Stimulated activated CD8-positive, alpha-beta memory T cell treated with anti-CD3 and anti-CD28 coated beads, Interleukin-15, amount 100 ng/mL, for 4 hours (primary cell): ENCODE data around the gene VSIG10L2.

Source experiments
- DNase-seq, 2 donors: peaks; one replicate each; pipeline ENCODE4 v3.0.0-alpha.2; 2020; ENCODE audit warnings: low read depth in 2 of 2

VSIG10L2 gene

DNA sequence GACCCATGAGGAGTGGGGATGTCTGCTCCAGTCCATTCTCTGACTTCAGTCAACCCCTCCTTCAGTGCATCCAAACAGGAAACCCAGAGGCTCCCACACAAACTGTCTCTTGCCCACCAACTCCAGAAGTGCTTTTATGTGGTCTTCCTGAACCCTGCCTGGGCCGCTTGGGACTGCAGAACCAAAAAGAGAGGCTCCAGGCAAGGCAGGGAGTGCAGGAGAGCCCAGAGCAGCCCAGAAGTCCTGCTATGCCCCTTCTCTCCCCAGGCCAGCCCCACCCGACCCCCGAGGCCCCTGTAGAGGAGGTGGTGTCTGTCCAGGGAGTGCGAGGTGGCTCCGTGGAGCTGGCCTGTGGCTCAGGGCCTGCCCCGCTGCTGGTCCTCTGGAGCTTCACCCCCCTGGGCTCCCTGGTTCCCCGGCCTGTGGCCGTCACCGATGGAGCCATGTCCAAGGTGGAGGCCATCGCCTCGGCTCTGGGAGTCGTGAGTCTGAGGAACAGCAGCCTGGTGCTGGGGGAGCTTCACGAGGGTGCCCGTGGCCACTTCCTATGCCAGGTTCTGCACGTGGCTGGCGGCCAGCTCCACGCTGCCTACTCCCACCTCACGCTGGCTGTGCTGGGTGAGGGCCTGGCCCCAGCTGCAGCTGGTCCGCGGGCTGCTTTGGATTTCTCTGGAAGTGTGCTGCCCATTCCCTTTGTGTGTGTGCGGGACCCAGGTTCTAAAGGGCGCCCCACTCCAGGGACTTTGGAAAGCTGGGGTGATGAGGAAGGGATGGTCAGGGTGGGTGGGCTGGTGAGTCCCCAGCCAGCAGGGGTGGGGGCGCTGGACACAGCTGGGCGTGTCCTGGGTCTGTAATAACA is 1.8 kb downstream of the VSIG10L2 start:
- DNase-seq: no peak

DNA sequence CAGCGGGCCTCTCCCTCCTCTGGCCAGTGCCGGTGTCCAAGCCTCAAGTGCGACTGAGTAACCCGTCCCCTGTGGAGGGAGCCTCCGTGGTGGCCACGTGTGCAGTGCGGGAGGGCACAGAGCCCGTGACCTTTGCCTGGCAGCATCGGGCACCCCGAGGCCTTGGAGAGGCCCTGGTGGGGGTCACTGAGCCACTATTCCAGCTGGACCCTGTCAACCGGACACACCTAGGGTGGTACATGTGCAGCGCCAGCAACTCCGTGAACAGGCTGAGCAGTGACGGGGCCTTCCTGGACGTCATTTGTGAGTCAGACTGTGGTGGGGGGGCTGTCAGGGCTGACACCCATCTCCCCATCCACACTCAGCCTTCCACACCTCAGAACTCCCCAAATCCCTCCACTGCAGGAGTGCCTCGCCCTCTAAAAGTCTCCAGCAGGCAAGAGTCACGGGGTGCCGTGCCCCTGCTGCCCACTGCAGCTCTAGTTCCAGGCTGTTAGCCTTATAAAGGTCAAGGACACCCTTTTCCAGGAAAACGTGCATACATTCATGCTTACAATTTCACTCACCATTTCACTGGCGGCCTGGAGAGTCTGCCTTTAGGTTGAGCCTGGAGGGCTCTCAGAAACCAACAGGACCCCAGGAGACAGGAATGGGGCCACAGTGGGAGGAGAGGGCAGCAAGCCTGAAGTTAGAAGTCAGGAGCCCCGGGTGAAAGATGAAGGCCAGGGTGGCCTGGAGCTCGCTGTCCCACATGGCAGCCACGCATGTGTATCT is 2.6 kb downstream of the VSIG10L2 start:
- DNase-seq: no peak

DNA sequence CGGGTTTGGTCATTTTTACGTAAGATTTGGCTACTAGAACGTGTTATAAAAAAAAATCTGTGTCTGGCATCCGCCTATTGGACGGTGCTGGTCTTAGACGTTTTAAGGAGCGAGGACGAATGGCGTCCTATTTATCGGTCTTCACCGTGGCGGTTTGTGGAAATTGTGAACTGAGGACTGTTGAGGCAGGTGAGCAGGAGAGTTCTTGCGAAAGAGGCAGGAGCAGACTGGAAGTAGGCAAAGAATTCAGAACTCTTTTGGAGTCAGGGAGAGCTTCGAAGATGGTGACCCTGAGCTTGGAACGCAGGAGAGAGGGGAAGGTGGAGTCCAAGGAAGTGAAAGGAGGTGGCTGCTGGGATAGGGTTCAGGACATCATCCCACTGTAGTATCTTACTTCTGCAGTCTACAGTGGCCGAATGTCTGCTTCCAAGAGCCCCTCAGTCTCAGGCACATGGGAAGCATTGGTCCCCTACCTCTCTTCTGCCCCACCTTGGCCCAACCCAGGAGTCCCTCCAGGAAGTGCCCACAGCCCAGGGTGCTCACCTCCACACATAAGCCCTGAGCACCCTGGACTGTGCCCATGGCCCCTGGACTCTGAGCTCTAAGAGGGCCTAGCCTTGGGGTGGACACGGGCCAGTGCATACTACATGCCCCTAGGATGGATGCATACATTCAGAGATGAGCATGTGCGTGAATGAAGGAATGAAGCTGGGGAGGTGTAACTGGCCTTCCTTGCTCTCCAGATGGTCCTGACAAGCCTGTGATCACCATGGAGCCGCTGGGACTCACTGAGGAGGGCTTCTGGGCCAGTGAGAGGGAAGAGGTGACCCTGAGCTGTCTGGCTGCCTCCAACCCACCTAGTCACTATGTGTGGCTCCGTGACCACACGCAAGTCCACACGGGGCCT is 3.7 kb downstream of the VSIG10L2 start:
- DNase-seq: no peak

DNA sequence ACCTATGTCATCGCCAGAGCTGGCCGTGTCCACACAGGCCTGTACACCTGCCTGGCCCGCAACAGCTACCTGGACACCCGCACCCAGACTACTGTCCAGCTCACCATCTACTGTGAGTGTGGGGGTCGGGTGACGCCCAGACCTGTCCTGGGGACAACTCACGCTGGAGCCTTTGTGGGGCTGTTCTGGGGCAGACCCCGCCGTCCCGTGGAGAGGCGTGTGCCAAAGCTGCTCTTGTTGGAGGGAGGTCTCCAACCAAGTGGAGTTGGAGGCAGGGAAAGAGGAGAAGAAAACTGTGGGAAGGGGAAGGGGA is 4.3 kb downstream of the VSIG10L2 start:
- DNase-seq: no peak

DNA sequence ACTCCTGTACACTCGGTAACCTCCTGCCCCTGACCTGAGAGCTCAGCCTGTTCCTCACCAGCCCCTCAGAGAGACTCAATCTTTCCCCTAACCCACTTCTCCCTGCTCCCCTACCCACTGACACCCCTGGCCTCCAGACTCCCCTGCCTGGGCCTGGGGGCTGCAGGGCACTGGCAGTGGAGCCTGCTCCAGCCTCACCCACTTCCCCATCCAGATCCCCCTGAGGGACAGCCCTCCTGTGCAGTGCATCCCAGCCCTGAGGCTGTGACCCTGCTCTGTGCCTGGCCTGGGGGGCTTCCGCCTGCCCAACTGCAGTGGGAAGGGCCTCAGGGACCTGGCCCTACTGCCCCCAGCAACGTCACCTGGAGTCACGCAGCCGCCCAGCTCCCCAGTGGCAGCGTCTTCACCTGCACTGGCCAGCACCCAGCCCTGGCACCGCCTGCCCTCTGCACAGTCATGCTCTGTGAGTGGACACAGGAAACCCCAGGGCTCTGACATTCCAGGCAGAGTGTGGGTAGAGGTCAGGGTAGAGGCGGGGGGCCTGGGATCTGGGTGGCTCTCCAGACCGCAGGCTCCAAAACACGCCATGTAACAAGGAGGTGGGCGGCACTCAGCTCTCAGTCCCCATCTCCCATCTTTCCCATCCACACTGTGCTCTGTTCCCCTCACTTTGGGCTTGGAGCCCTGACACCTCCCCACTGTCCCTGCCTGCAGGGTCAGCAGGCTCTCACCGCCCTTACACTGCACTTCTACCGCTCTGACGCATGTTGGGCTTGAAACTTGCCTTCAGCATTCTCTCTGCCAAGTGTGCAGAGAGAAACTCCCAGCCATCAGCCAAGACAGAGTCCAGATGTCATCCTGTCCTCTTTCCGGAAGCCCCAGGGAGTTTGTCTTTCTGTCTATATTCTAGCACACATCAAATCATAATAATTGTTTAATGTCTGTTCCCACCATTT is 5.1 kb downstream of the VSIG10L2 start:
- no peak for DNase-seq

DNA sequence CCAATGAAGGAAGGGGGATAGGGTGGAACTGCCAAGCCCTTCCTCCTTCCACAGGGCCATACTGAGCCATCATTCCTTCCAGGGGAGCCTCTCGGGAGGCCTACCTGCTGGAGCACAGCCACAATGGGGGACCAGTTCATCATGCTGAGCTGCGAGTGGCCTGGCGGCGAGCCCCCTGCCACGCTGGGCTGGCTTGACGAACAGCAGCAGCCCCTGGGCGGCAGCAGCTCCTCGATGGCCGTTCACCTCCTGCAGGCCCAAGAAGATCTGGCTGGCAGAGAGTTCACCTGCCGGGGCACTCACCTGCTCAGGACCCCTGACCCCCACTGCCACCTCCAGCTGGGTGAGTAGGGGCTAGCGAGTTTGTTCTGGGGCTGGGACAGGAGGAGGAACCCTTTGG is 5.9 kb downstream of the VSIG10L2 start:
- no peak for DNase-seq

DNA sequence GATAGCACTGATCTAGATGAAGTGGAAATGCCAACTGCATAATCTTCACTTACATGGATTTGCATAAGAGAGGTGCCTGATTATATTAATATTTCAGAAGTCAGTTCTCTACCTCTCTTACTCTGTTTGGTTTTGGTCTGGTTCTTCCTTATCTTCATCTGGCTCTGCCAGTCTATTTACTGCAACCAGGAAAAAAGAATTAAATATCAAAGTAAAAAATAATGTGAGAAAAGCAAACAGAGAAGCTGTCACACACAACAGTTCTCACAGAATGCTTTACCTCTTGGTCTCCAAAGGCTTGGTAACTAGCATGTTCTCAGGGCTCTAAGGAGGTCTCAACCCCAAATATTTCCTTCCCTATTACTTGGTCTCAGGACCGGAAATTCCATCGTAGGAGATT is 6.7 kb downstream of the VSIG10L2 start:
- DNase-seq: no peak

DNA sequence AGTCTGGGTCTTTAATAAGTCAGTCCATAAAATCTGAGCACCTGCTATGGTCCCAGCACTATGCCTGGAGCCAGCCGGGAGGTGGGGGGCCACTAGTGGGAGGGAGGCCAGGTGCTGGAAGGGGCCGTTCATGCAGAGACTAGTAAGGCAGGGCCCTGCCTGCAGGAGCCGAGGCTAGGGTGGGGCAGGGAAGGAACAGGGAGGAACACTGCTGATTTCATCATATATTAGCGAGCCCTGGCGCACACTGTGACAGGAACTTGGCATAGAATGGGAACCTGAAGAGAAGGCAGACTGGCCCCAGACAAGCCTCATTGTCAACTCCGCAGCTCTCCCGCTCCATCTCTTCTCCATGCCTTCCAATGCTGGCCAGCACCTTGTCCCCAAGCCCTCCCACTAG is 7.1 kb downstream of the VSIG10L2 start:
- no peak for DNase-seq

DNA sequence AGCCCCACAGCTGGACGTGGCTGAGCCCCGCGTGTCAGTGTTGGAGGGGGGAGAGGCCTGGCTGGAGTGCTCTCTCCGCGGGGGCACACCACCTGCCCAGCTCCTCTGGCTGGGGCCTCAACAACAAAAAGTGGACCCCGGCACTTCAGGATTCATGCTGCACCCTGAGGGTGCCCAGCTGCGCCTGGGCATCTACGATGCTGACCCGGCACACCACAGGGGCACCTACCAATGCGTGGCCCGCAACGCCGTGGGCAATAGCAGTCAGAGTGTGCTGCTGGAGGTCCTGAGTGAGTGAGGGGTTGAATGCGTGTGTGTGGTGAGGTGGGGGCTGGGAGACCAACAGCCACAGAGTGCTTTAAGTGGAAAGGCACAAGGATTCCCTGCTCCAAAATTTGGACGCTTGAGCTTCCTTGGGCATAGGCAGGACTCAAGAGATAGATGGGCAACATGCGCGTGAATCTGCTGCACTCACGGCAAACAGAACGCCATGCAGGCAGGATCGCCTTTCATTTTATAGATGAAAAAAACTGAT is 7.6 kb downstream of the VSIG10L2 start:
- DNase-seq: no peak

DNA sequence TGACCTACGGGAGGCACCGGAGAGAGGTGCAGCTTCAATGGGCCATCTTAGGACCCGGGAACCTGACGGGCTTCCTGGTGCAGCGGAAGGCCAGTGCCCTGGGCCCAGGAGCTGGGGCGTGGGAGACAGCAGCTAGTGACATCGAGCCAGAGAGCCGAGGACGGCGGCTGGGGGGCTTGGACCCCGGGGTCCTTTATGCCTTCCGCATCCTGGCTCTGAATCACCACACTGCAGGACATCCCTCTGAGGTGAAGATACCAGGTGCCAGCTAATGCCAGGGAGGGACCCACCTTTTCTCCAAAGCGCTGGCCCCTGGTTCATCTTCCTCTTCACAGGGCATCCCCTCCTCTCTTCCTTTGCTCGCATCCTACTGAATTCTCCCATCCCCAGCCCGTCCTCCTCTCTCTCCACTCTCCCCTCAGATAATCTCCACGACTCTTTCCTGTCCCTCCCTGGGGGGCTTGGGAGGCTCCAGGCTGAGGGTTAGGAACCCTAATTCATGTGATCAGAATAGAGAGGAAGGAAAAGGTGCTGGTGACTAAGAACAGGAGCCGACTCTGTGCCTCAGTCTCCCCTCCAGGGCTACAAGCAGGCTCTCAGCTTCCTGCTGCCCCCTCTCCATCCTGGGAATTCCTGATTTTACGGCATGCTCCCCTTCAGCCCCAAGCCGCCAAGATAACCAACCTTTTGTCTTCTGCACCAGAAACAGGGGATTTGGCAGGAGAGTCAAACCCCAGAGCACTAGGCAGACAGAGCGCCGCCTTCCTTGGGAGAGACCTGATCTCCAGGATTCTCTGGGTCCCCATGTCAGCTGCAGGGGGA is 8.5 kb downstream of the VSIG10L2 start:
- DNase-seq: no peak

DNA sequence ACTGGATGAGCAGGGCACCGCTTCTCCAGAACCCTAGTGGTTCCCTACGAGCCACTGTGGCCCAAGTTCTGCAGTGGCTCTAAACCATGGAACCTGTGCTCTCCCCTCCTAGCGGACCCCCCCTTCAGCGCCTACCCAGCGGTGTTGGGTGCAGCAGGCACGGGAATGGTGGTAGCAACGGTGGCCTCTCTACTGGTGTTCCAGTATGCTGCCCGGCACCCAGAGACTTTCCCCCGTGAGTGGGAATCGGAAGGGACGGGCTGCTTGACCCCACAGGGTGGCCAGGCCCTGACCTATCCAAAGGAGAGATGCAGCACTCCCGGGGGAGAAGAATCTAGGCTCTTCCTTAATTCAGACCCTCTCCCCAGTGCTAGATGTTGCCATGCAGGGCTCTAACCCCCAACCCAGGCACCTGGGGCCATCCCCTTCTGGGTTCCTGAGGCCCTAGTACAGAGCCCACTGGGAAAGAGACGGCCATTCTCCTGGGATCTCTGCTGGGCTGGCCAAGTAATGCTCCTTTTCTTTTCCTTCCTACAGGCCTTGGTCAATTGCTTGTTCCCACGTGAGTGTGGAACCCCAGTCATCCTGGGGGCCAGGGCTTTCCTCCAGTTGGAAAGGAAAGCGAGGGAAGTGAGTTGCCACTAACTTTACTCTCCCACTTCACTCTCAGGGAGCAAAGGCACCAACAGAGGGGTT is 9.2 kb downstream of the VSIG10L2 start:
- DNase-seq: no peak

DNA sequence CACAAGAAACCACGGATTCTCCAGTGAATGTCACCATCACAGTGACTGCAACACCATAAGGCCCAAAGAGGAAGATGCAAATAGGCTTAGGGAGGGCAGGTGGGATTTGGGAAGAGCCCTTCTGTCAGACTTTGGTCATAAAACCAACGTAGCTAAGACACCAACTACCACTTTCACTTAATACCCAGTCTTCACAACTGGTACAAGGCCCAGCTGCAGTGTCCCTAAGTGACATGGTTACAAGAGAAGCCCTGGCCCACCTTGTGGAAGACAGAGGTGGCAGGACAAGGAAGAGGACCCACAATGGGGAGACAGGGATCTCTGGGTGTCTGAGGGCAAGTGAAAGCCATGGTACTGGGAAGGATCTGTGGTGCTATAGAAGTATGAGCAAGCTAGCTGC is 10.0 kb downstream of the VSIG10L2 start:
- no peak for DNase-seq

DNA sequence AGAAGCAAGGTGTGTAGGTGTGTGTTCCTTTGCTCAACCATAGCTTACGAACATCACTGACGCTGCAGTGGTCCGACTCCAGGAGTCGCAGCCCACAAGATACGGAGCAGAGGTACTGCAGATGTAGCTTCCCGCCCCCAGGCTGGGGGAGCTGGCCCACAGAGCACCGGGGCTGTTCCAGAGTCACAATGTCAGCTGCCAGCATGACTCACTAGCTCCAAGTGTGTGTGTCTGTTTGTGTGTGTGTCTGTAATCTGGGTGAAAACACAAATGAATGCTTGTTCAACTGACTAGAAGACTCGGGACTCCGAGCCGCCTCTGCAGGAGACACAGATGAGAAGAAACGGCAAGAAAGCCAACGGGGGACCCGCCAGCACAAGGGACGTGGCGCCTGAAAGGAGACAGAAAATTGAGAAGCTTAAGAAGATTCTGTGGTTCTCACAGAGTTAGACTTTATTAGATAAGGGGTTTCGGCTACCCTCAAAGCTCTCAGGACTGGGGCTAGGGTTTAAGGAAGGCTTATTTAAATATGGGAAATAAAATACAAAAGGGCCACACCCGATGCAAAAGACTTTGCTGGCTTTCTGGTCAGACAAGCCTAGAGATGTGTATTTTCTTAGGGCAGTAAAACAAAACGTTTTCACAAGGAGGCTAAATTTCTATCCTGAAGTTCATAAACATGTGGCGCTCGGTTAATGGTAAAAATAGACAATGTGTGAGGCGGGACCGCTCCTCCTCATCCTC is 10.7 kb downstream of the VSIG10L2 start:
- no peak for DNase-seq

DNA sequence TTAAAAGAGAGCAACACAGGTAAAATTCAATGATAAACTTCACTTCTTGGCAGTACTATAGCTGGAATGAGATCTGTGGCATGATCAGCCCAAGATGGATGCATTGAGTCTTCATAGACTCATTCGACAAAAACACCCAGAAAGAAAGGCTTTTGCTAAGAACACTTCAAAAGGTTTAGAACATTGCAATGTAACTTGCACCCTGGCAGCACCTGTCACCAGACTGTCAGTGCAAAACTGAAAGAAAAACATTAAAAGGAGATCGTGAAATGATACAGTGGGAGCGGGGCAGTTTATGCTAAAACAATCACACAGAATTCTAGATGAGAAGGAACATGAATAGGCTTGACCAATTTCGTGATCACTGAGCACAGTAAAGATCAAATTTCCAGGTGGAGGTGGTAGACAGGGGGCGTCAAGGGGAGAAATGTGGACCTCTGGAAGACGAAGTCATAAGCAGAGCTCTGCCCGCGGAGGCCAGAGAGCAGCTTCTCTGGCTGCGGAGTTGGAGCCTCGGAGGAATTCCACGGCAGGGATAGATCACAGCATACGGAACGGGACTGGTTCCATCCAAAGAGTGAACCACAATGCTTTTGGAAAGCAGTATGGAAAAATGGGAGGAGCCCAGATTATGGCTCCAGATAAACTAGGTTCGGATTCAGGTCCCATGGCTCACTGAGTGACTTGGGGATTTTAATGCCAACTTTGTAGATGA is 11.9 kb downstream of the VSIG10L2 start:
- no peak for DNase-seq

DNA sequence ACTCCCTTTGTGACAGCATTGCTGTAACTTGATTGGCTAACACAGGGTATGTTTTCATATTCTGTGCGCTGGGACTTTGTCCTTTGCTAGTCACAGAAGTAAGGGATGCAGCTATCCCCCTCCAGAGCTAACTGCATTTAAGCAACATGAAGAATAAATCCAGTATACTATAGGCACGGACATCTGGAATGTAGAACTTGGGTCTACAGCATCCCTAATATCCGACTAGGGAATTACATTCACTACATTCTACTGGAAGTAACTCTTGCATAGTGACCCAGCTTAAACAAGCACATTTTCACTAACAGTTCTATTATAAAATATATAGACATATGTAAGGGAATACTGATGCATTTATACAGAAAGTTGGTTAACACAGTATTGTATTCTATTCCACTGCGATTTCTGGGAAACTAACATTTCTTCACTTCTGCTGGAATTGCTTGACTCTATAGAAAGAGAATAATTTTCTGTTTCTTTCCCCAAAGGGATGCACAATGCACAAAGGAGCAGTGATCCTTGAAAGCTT is 13.1 kb downstream of the VSIG10L2 start:
- no peak for DNase-seq

DNA sequence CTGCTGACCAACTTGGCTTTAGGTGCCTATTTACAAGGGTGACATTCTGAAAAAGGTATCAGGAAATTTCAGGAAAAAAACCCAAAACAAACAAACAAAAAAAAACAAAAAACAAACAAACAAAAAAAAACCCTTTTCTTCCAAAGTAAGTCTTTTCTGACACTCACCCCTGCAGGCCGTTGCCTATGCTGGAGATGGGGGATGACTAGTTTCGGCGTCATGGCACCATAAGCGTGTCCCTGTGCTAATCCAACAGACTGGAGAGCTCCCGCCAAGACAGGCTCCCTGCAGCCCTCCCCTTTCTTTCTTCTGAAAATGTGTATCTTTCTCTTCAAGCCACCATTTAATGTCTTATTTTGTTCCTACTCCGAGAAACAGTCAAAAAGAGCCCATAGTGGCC is 13.7 kb downstream of the VSIG10L2 start:
- no peak for DNase-seq

DNA sequence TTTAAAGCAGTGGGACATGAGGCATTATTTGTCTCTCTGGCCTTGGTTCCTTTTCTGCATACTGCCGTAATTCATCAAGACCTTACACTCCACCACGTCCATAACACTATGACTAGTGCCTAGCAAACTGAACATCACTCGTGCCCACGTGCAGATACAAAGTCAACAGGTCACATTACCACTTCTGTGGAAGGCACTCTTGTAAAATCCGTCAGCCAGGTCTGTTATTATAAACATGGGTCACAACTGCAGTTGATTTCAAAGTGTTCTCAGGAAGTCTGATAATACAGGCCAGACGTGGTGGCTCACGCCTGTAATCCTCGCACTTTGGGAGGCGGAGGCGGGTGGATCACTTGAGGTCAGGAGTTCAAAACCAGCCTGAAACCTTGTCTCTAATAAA is 14.1 kb downstream of the VSIG10L2 start:
- DNase-seq: no peak

DNA sequence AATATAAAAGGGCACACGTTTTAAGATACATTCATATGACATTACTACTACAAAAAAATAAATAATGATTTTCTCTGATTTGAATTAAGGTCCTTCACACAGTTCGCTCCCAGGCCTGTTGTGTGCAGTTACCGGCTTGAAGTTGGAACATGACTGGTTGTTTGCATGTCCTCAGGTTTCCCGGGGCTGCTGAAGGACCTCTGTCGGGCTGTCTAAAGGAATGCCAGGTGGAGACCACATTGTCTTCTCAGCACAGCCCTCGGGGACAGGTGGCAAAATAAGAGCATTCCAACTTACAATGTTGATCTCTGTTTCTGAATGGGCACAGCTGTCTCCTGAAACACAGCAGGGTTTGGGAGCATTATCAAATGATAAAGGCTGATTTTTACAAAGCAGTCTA is 14.9 kb downstream of the VSIG10L2 start:
- DNase-seq: no peak
